GM06990 (cell line): Measurements from ENCODE around the gene SPSB4.

ENCODE experiments used
- DNase-seq: peaks from one replicate; pipeline ENCODE4 v3.0.0-alpha.2; 2011; ENCODE audit not compliant: insufficient read length; ENCODE audit errors: extremely low read depth
- H3K27me3 ChIP-seq: replicated peaks from 2 replicates; pipeline ENCODE4 v1.6.0; 2011; ENCODE audit warnings: low read length; ENCODE audit not compliant: control insufficient read depth, insufficient read depth
- H3K36me3 ChIP-seq: 2 replicates; pipeline ENCODE4 v1.5.1; 2011; ENCODE audit warnings: low read length; ENCODE audit not compliant: control insufficient read depth, insufficient read depth
- H3K4me3 ChIP-seq: replicated peaks from 2 replicates; pipeline ENCODE4 v1.5.1; 2011; ENCODE audit warnings: low read depth, mild to moderate bottlenecking, control low read depth, low read length
- TF ChIP-seq, protein P1 (sequence below): IDR thresholded peaks from 2 replicates; pipeline ENCODE4 v1.5.1; 2011; ENCODE audit warnings: low read length, control low read depth, mild to moderate bottlenecking, inconsistent platforms; ENCODE audit not compliant: insufficient read depth, poor library complexity, severe bottlenecking

The SPSB4 gene

DNA sequence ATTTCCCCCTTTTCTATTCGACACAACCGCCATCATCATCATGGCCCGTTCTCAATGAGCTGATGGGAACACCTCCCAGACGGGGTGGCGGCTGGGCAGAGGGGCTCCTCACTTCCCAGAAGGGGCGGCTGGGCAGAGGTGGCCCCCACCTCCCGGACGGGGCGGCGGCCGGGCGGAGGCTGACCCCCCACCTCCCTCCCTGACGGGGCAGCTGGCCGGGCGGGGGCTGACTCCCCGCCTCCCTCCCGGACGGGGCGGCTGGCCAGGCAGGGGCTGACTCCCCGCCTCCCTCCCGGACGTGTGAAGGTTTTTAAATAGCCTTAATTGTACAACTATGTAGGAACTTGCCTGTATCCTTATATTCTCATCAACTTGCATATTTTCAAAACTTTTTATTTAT is 20.9 kb upstream of the SPSB4 start:
- Histone ChIP-seq H3K36me3 (no peaks in the 10 kb centered on the region), H3K4me3 (no peak overlapping the region), H3K27me3 (no peaks in the 10 kb centered on the region; the same call in 1 of the 2 replicates)
- TF ChIP-seq, protein P1, sequence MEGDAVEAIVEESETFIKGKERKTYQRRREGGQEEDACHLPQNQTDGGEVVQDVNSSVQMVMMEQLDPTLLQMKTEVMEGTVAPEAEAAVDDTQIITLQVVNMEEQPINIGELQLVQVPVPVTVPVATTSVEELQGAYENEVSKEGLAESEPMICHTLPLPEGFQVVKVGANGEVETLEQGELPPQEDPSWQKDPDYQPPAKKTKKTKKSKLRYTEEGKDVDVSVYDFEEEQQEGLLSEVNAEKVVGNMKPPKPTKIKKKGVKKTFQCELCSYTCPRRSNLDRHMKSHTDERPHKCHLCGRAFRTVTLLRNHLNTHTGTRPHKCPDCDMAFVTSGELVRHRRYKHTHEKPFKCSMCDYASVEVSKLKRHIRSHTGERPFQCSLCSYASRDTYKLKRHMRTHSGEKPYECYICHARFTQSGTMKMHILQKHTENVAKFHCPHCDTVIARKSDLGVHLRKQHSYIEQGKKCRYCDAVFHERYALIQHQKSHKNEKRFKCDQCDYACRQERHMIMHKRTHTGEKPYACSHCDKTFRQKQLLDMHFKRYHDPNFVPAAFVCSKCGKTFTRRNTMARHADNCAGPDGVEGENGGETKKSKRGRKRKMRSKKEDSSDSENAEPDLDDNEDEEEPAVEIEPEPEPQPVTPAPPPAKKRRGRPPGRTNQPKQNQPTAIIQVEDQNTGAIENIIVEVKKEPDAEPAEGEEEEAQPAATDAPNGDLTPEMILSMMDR, result no peak
- DNase-seq, result no peak

DNA sequence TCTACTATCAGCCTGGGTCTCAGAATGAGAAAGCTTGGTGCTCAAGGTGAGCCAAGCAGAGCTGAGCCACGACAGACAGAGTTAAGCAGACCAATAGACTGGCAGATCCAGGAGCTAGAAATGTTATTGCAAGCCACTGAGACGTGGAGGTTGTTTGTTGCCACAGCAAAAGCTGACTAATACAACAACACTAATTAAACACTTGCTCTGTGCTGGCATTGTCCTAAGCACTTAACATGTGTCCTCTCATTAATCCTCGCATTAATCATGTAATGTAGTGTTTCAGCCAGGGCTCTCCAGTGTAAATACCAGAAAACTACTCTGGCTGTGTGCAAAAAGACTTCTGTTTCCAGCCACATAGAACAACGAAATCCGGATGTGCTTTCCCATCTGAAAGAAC is 11.6 kb upstream of the SPSB4 start:
- no peaks in the 10 kb centered on the region for H3K36me3 ChIP-seq
- TF ChIP-seq, protein P1, result no peak
- H3K27me3 ChIP-seq, result no peaks in the 10 kb centered on the region

DNA sequence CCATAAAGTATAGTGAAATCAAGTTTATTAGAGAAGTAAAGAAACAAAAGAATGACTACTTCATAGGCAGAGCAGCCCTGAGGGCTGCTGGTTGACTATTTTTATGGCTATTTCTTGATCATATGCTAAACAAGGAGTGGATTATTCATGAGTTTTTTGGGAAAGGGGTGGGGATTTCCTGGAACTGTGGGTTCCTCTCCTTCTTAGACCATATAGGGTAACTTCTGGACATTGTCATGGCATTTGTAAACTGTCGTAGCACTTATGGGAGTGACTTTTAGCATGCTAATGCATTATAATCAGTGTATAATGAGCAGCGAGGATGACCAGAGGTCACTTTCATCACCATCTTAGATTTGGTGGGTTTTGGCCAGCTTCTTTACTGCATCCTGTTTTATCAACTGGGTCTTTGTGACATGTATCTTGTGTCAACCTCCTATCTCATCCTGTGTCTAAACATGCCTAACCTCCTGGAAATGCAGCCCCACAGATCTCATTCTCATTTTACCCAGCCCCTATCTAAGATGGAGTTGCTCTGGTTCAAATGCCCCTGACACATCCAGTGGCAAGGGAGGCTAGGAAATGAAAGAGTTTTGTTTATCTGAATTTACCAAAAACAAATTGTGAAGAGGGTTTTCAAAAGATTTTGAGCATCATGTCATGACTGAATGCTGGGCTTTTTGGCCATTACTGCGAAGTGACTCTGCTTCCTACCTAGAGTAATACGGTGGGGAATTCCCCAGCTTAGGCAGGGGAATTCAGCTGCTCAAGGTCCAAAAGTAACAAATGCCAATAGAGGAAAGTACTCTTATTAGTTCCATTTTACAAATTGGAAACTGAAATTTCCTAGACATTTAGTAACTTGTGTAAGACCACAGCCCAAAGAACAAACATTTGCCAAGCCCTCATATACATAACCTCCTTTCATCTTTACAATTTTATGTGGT is 6.2 kb upstream of the SPSB4 start:
- Histone ChIP-seq H3K27me3 (peaks cover 1% of the 10 kb centered on the region; the same call in 1 of the 2 replicates), H3K4me3 (no peak overlapping the region), H3K36me3 (no peaks in the 10 kb centered on the region)
- TF ChIP-seq, protein P1, result no peak
- no peak for DNase-seq

More for the DNA sequence above, 11.6 kb upstream of the SPSB4 start:
- no peak for DNase-seq
- no peak overlapping the region for H3K4me3 ChIP-seq

DNA sequence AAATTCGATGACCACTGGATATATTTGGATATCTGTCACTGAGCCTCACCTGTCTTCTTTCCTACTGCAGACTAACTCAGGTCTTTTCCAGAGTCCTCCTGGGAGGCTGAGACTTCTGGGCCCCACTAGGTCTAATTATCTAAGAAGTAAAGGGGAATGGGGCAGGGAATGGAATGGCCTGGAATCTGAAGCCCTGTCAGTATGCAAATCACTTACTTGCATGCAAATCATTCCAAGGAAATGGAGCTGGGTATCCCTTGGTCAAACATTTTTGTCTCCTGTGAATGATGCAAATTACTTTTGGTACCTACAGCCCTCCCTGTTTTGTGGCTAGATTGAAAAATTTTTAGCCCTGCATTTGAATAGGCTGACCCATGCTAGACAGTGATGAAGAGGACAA is 5.3 kb upstream of the SPSB4 start:
- no peak overlapping the region for H3K4me3 ChIP-seq

DNA sequence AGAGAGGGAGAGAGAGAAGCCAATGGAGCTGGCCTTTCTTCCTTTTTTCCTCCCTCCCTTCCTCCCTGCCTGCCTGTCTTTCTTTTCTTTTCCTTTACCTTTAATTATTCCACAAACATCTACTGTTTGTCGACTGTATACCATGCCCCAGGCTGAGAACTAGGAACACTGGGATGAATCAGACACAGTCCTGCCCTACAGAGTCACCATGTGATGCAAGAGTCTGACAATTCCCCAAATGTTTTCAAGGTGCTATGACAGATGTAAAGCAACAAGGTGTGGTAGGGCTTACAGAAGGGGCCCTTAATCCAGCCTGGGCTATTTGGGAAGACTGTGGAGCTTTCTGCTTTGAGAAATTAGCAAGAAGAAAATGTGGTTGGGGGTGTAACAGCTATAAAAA is 4.0 kb upstream of the SPSB4 start:
- H3K4me3 ChIP-seq, result no peak overlapping the region
- peaks cover 3% of the 10 kb centered on the region for H3K27me3 ChIP-seq
- TF ChIP-seq, protein P1, result no peak
- H3K36me3 ChIP-seq, result no peaks in the 10 kb centered on the region
- no peak for DNase-seq

More for the DNA sequence above, 5.3 kb upstream of the SPSB4 start:
- Histone ChIP-seq H3K36me3 (no peaks in the 10 kb centered on the region), H3K27me3 (peaks cover 3% of the 10 kb centered on the region)
- no peak for DNase-seq
- TF ChIP-seq, protein P1, result no peak
